ENCODE results near the gene UROD.

GRCh38 chr1:45009296-45009865 lies 2.7 kb upstream of the UROD start:
- no peak for TF ChIP-seq POLR2A (IDR thresholded peaks at IDR 0.05)
- TF ChIP-seq, protein P1, sequence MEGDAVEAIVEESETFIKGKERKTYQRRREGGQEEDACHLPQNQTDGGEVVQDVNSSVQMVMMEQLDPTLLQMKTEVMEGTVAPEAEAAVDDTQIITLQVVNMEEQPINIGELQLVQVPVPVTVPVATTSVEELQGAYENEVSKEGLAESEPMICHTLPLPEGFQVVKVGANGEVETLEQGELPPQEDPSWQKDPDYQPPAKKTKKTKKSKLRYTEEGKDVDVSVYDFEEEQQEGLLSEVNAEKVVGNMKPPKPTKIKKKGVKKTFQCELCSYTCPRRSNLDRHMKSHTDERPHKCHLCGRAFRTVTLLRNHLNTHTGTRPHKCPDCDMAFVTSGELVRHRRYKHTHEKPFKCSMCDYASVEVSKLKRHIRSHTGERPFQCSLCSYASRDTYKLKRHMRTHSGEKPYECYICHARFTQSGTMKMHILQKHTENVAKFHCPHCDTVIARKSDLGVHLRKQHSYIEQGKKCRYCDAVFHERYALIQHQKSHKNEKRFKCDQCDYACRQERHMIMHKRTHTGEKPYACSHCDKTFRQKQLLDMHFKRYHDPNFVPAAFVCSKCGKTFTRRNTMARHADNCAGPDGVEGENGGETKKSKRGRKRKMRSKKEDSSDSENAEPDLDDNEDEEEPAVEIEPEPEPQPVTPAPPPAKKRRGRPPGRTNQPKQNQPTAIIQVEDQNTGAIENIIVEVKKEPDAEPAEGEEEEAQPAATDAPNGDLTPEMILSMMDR (IDR thresholded peaks at IDR 0.05) = no peak
